SK-N-SH (cell line): ENCODE data around the gene PLA2G4C. TPM values are rescaled to one million over a fixed set of nuclear protein-coding genes. Genes with fewer than 3 reads are reported as not detected.

Experiments used
- CTCF ChIA-PET: fragments of 300-600, 350-600 bp; formaldehyde crosslinking; extraction: SDS; loops from one replicate; lab custom pipeline; 2021; lab: Yijun Ruan, JAX
- POLR2A ChIA-PET: fragments of 350-600 bp; sonication (Branson Sonifier 250); formaldehyde crosslinking; extraction: SDS; loops from one replicate; lab custom pipeline; 2020; ENCODE audit warnings: antibody characterized with exemption, inconsistent platforms; lab: Yijun Ruan, JAX
- DNase-seq: peaks from one replicate; pipeline ENCODE4 v3.0.0; 2012
- H2AFZ ChIP-seq: fragments of 200-600 bp; sonication (generic); 2 replicates; pipeline ENCODE4 v1.8.1; 2016; ENCODE audit warnings: antibody characterized with exemption, mild to moderate bottlenecking, low read depth
- H3F3A ChIP-seq: fragments of 200-600 bp; sonication (generic); replicated peaks from 2 replicates; pipeline ENCODE3; 2016; ENCODE audit warnings: antibody characterized with exemption, mild to moderate bottlenecking; ENCODE audit not compliant: insufficient read depth
- H3K27ac ChIP-seq, 2 experiments: fragments of 200-500 bp in 1 of 2; fragments of 200-600 bp in 1 of 2; sonication (Bioruptor generic) in 1 of 2; sonication (generic), shearing (Covaris generic) in 1 of 2; 2 replicates each; pipeline versions ENCODE4 v1.5.1 to v1.6.1; 2014 to 2016; ENCODE audit warnings: low read depth in 2 of 2, inconsistent platforms in 1 of 2, low read length in 1 of 2, mild to moderate bottlenecking in 1 of 2, mixed read lengths in 1 of 2
- H3K27me3 ChIP-seq: fragments of 200-600 bp; sonication (generic), shearing (Covaris generic); 2 replicates; pipeline ENCODE4 v1.6.1; 2016; ENCODE audit warnings: mixed run types; ENCODE audit not compliant: insufficient read depth
- H3K36me3 ChIP-seq, 2 experiments: fragments of 200-500 bp in 1 of 2; fragments of 200-600 bp in 1 of 2; sonication (Bioruptor generic) in 1 of 2; sonication (generic) in 1 of 2; replicated peaks in 1 of 2; 2 replicates each; pipeline versions ENCODE3 to v1.5.1; 2014 to 2016; ENCODE audit warnings: low read length in 1 of 2, mild to moderate bottlenecking in 1 of 2; ENCODE audit not compliant: insufficient read depth in 2 of 2, control insufficient read depth in 1 of 2
- H3K4me1 ChIP-seq, 2 experiments: fragments of 200-500 bp in 1 of 2; fragments of 200-600 bp in 1 of 2; sonication (Bioruptor generic) in 1 of 2; sonication (generic), shearing (Covaris generic) in 1 of 2; 2 replicates each; pipeline versions ENCODE4 v1.5.1 to v1.6.1; 2014 to 2016; ENCODE audit warnings: low read depth in 1 of 2, low read length in 1 of 2, mixed run types in 1 of 2; ENCODE audit not compliant: insufficient read depth in 2 of 2, control insufficient read depth in 1 of 2
- H3K4me2 ChIP-seq: fragments of 200-600 bp; sonication (generic), shearing (Covaris generic); 2 replicates; pipeline ENCODE4 v1.6.1; 2017; ENCODE audit warnings: mixed run types
- H3K4me3 ChIP-seq, 2 experiments: fragments of 200-500 bp in 1 of 2; fragments of 200-600 bp in 1 of 2; sonication (Bioruptor generic) in 1 of 2; sonication (generic), shearing (Covaris generic) in 1 of 2; 2 replicates each; pipeline versions ENCODE4 v1.5.1 to v1.8.1; 2014 to 2016; ENCODE audit warnings: low read depth in 2 of 2, inconsistent platforms in 1 of 2, low read length in 1 of 2, mild to moderate bottlenecking in 1 of 2, mixed read lengths in 1 of 2, moderate library complexity in 1 of 2
- H3K79me2 ChIP-seq: fragments of 200-600 bp; sonication (generic); 2 replicates; pipeline ENCODE4 v1.8.1; 2017; ENCODE audit warnings: mild to moderate bottlenecking; ENCODE audit not compliant: insufficient read depth
- H3K9ac ChIP-seq: fragments of 200-600 bp; sonication (generic); 2 replicates; pipeline ENCODE4 v1.6.1; 2017; ENCODE audit warnings: mixed run types
- H3K9me2 ChIP-seq: fragments of 200-600 bp; sonication (generic); 2 replicates; pipeline ENCODE4 v1.6.1; 2017; ENCODE audit warnings: mixed run types
- H3K9me3 ChIP-seq: fragments of 200-600 bp; sonication (generic); 2 replicates; pipeline ENCODE4 v1.6.1; 2017; ENCODE audit warnings: mixed run types, mild to moderate bottlenecking, moderate library complexity
- H4K20me1 ChIP-seq: fragments of 200-600 bp; sonication (generic); 2 replicates; pipeline ENCODE4 v1.6.1; 2017; ENCODE audit warnings: mild to moderate bottlenecking, mixed run types; ENCODE audit not compliant: insufficient read depth
- GABPA ChIP-seq: IDR thresholded peaks from 2 replicates; pipeline ENCODE4 v1.4.0; 2012; ENCODE audit warnings: low read depth, mild to moderate bottlenecking
- GATA2 ChIP-seq: sonication (generic); formaldehyde crosslinking; IDR thresholded peaks from 2 replicates; pipeline ENCODE4 v1.5.0; 2020; ENCODE audit warnings: mild to moderate bottlenecking, missing genetic modification reagents
- JUND ChIP-seq: IDR thresholded peaks from 2 replicates; pipeline ENCODE4 v1.4.0; 2012
- MEF2A ChIP-seq: IDR thresholded peaks from 2 replicates; pipeline ENCODE4 v1.4.0; 2012; ENCODE audit warnings: low read depth, borderline replicate concordance
- MXI1 ChIP-seq: IDR thresholded peaks from 2 replicates; pipeline ENCODE4 v1.6.1; 2012; ENCODE audit warnings: mild to moderate bottlenecking, low read depth, low read length, improper control_type of control experiment
- RCOR1 ChIP-seq: fragments of 150-350 bp; IDR thresholded peaks from 2 replicates; pipeline ENCODE4 v1.6.1; 2017; ENCODE audit warnings: antibody characterized with exemption, low read length
- RFX5 ChIP-seq: IDR thresholded peaks from 2 replicates; pipeline ENCODE4 v1.6.1; 2012; ENCODE audit warnings: mild to moderate bottlenecking, improper control_type of control experiment, low read length
- SMC3 ChIP-seq: IDR thresholded peaks from 2 replicates; pipeline ENCODE4 v1.6.1; 2012; ENCODE audit warnings: low read depth, low read length, improper control_type of control experiment
- TAF1 ChIP-seq: IDR thresholded peaks from 2 replicates; pipeline ENCODE4 v1.6.1; 2012; ENCODE audit warnings: low read depth, mild to moderate bottlenecking, low read length, moderate library complexity, borderline replicate concordance
- TCF12 ChIP-seq: IDR thresholded peaks from 2 replicates; pipeline ENCODE4 v1.4.0; 2012
- TEAD4 ChIP-seq: IDR thresholded peaks from 2 replicates; pipeline ENCODE4 v1.4.0; 2012; ENCODE audit warnings: mild to moderate bottlenecking, borderline replicate concordance; ENCODE audit not compliant: insufficient read depth
- WGBS: methylation state at CpG from one replicate; pipeline ENCODE4 v1.1.6; 2017; ENCODE audit warnings: low lambda C conversion rate; 5-methylcytosine and 5-hydroxymethylcytosine counted together
- polyA plus RNA-seq, 3 experiments: library from polyadenylated mRNA; depleted of rRNA; stranded (reverse); fragments of >200 nt; gene quantifications; 2 replicates each; pipeline ENCODE4 v1.2.3, GENCODE V29; 2012
- TF ChIP-seq, protein P1 (sequence below): fragments of 200-600 bp; sonication (generic); IDR thresholded peaks from 2 replicates; pipeline ENCODE4 v1.6.1; 2017; ENCODE audit warnings: antibody characterized with exemption, mild to moderate bottlenecking, moderate library complexity
- TF ChIP-seq, protein P2 (sequence below): IDR thresholded peaks from 2 replicates; pipeline ENCODE4; 2012

The PLA2G4C gene
- polyA plus RNA-seq, 1 of the 3 experiments (the other 2 are of a cell fraction): 6.1 TPM

DNA sequence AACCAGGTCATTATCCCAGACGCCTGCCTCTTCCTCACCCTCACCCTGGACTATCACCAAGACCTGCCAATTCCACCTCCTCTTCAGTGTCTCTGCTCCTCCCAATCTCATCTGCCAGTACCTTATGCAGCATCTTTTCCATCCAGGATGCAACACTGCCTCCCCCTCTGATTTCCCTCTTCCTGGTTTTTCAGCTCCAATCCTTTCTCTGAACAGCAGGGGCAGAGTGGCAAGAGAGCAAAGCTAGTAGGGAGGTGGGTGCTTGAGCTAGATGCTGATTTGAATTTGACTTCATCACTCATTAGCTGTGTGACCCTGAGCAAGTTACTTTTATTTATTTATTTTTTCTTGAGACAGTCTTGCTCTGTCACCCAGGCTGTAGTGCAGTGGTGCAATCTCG lies 41.2 kb downstream of the PLA2G4C start:
- CTCF ChIA-PET: no interaction called here
- WGBS: 30% methylated on average over 2 of the region's 2 CpGs

DNA sequence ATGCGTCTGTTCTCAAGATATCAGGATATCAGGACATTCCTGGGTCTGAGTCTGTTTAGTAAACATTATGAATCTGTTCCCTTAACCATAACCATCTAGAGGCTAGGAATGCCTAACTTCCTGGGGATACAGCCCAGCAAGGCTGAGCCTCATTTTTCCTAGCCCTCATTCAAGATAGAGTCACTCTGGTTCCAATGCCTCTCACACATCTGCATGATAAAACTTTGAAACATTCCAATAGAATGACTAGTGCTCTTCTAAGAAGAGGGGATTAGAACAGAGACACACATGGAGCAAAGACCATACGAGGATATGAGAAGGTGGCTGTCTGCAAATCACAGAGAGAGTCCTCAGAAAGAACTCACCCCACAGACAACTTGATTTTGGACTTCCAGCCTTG lies 46.1 kb downstream of the PLA2G4C start:
- Histone ChIP-seq H3K79me2 (no peaks in the 10 kb centered on the region), H3K9me2 (no peaks in the 10 kb centered on the region), H3K36me3 (no peaks in the 10 kb centered on the region), H3K4me1 (no peaks in the 10 kb centered on the region), H3K27ac (no peak overlapping the region), H3K4me2 (no peak overlapping the region), H2AFZ (no peak overlapping the region), H3K9me3 (no peaks in the 10 kb centered on the region), H3K4me3 (no peak overlapping the region), H3K9ac (no peak overlapping the region), H3K27me3 (peaks cover 19% of the 10 kb centered on the region), H4K20me1 (no peaks in the 10 kb centered on the region), H3F3A (no peaks in the 10 kb centered on the region)
- ChIA-PET CTCF (no interaction called here), POLR2A (no interaction called here)
- TF ChIP-seq JUND (no peak), TAF1 (no peak), GABPA (no peak), TCF12 (no peak), GATA2 (CRISPR knock-in tag) (no peak), RCOR1 (no peak), MEF2A (no peak), TEAD4 (no peak), RFX5 (no peak)
- DNase-seq: no peak
- WGBS: 50% methylated on average over 2 of the region's 2 CpGs

More for the DNA sequence above, 41.2 kb downstream of the PLA2G4C start:
- Histone ChIP-seq H3K36me3 (no peaks in the 10 kb centered on the region), H2AFZ (no peak overlapping the region), H3F3A (no peaks in the 10 kb centered on the region), H3K9me2 (no peaks in the 10 kb centered on the region), H3K9ac (no peak overlapping the region), H4K20me1 (no peaks in the 10 kb centered on the region), H3K27me3 (no peaks in the 10 kb centered on the region; the same call in 1 of the 2 replicates), H3K4me2 (no peak overlapping the region), H3K79me2 (no peaks in the 10 kb centered on the region), H3K9me3 (no peaks in the 10 kb centered on the region), H3K4me3 (no peak overlapping the region), H3K4me1 (no peaks in the 10 kb centered on the region), H3K27ac (no peak overlapping the region)
- DNase-seq: no peak
- TF ChIP-seq MXI1 (no peak), GATA2 (CRISPR knock-in tag) (no peak), SMC3 (no peak), RCOR1 (no peak)
- TF ChIP-seq, protein P1, sequence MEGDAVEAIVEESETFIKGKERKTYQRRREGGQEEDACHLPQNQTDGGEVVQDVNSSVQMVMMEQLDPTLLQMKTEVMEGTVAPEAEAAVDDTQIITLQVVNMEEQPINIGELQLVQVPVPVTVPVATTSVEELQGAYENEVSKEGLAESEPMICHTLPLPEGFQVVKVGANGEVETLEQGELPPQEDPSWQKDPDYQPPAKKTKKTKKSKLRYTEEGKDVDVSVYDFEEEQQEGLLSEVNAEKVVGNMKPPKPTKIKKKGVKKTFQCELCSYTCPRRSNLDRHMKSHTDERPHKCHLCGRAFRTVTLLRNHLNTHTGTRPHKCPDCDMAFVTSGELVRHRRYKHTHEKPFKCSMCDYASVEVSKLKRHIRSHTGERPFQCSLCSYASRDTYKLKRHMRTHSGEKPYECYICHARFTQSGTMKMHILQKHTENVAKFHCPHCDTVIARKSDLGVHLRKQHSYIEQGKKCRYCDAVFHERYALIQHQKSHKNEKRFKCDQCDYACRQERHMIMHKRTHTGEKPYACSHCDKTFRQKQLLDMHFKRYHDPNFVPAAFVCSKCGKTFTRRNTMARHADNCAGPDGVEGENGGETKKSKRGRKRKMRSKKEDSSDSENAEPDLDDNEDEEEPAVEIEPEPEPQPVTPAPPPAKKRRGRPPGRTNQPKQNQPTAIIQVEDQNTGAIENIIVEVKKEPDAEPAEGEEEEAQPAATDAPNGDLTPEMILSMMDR: peak; percentile 12; the same call in 1 of the 2 replicates
- TF ChIP-seq, protein P2, sequence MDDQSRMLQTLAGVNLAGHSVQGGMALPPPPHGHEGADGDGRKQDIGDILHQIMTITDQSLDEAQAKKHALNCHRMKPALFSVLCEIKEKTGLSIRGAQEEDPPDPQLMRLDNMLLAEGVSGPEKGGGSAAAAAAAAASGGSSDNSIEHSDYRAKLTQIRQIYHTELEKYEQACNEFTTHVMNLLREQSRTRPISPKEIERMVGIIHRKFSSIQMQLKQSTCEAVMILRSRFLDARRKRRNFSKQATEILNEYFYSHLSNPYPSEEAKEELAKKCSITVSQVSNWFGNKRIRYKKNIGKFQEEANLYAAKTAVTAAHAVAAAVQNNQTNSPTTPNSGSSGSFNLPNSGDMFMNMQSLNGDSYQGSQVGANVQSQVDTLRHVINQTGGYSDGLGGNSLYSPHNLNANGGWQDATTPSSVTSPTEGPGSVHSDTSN: no peak
- POLR2A ChIA-PET: no interaction called here
